CMK (cell line): Measurements from ENCODE around the gene PEX11G.

Experiments used
- DNase-seq: peaks from one replicate; pipeline ENCODE4 v3.0.0-alpha.2; 2010; ENCODE audit warnings: low read depth

Gene PEX11G

DNA sequence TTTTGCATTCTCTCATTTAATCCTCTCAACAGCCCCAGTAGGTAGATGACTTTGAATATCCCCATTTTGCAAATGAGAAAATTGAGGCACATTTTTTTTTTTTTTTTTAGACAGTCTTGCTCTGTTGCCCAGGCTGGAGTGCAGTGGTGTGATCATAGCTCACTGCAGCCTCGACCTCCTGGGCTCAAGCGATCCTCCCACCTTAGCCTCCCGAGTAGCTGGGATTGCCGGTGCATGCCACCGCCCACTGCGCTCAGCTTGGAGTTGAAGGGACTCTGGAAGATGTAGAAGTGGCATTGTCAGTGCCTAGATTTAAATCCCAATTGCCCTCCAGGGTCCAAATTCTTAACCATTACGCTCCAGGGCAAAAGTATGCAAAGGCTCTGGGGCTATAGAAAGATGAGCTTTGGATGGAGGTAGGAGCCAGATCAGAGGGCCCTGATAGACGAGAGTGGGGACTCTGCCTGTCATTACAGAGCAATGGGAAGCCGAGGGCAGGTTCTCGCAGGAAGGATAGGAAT, 32.8 kb upstream of the PEX11G start:
- DNase-seq: no peak

GRCh38 chr19:7520131-7521051, 31.6 kb upstream of the PEX11G start:
- DNase-seq: no peak

GRCh38 chr19:7519361-7520130, 30.7 kb upstream of the PEX11G start:
- DNase-seq: no peak

DNA sequence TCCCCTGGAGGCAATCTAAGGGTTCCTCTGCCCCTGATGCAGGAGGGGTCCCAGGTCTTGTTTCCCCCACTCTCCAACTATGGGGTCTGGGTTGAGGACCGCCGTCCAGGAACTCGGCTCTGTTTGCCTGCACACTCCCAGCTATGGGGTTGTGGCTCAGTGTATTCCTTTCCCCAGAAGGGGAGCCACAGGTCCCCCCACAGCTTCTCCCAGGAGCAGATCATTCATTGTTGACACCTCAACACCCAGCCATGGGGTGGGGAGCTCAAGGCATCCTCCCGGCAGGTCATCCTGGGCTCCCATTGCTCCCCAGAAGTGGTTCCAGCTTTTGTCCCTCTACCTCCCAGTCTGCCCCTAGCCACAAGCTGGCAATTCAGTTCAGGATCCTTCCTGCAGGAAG, 28.0 kb upstream of the PEX11G start:
- DNase-seq: no peak

DNA sequence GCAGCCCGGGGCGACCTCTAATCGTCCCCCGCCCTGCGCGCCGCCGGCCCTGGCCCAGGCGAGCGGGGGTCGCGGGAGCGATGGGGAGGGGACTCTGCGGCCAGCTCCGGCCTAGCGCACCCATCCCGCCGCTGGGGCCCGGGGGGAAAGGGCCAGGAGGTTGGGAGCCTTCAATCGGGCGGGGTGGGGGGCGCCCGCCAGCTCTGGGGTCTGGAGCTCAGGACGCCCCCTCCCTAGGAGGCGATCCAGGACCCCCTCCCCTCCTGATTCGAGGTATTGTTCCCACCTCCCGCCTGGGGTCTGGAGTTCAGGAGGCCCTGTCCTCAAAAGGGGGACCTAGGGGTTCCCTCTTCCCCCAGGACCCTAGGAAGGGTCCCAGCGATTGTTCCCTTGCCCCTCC, 27.5 kb upstream of the PEX11G start:
- no peak for DNase-seq

GRCh38 chr19:7515645-7516151, 26.9 kb upstream of the PEX11G start, which contains the start of gene ZNF358:
TSS of gene ZNF358 (plus strand) at chr19:7516103. CDS start at chr19:7519243, 3,140 bp downstream.
- DNase-seq: no peak

- no peak for DNase-seq
Observed at GRCh38 chr19:7515110-7515644, 26.3 kb upstream of the PEX11G start.

- no peak for DNase-seq
Observed at GRCh38 chr19:7513809-7514642, 25.2 kb upstream of the PEX11G start.

DNA sequence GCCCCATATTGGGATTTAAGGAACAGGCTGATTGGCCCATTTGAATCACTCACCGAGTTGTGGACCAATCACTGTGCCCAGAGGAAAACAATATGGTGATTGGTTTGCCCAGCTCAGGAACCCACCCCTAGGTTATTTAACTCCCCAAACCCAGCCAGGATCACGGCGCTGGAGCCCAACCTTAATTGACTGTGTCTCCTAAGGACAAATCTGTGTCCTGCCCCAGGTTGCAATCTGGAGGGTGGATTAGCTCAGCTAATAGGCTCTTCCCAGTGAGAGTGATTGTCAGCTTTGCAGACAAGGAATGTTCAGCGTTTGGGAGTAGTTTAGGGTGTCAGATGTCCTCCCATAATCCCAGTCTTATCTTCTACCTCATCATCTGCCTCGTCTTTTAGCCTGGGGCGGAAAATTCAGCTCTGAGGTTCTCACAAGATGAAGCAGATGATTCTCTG, 23.6 kb upstream of the PEX11G start:
- DNase-seq: no peak

DNA sequence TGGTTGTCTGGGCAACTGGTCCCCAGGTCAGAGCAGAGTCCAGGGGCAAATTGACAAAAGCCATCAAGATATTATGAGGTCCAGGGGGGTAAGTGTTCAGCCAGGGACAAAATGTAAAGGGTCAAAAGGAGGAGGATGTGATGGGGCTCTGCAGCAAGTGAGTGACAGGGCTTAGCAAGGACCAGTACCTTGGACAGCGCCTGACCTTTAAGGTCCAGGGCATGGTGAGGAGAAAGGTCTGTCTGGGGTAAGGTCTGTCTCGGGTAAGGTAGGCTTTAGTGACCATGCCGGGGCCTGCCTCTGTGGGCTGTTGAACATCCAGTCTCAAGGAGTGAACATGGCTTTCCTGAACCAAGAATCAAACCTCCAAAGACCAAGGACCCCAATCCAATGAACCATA, 20.8 kb upstream of the PEX11G start:
- no peak for DNase-seq

DNA sequence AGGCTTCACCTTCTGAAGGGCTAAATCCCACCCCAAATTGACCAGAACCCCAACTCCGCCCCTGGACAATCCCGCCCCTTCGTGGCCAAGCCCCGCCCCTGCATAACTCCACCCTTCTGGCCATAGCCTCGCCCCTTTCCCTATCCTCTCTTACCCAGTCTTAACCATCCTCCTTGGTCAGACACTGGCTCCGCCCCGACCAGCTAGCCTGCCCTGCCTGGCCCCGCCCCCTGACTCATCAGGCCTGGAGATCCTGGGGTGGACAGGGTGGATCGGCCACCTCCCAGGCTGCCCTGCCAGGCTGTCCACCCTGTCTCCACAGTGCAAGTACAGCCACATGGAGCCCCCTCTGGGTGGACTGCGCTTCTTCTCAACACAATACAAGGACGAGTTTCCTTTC, 19.0 kb upstream of the PEX11G start:
- DNase-seq: peak; percentile 72

GRCh38 chr19:7506385-7507328, 17.8 kb upstream of the PEX11G start:
- peak; percentile 96 for DNase-seq

- peak; percentile 68 for DNase-seq
Observed at GRCh38 chr19:7505682-7506384, 17.0 kb upstream of the PEX11G start.

- no peak for DNase-seq
Observed at GRCh38 chr19:7505288-7505681, 16.4 kb upstream of the PEX11G start.

DNA sequence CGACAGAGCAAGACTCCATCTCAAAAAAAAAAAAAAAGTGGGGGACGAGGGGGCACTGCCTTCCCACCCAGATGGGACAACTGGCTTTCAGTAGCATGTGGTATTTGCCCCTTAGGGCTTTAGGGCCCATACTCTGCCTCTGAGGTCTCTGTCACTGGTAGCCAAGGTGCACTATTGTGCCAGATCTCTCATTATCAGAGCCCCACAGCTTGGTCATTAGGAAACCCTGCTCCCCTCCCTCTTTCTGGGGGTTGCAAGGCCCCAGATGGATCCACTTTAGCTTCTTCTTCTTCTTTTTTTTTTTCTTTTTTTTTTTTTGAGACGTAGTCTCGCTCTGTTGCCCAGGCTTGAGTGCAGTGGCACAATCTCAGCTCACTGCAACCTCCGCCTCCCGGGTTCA, 15.8 kb upstream of the PEX11G start:
- DNase-seq: peak; percentile 58

DNA sequence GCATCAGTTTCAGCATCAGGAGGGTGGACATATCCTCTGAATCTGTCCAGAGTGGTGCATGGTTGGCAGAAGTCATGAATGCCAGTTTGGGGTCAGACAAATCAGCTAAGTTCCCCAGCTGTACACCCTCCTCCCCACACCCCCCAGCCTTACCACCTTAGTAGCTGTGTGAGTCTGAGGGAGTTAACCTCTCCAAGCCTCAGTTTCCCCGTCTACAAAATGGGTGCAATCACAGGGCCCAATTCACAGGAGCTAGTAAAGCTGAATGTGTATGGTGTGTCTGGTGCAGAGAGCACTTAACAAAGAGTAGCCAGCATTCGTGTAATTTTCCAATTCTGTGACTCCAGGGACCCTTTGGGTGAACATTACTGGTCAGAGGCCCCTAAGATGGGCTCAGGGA, 13.7 kb upstream of the PEX11G start:
- DNase-seq: no peak

DNA sequence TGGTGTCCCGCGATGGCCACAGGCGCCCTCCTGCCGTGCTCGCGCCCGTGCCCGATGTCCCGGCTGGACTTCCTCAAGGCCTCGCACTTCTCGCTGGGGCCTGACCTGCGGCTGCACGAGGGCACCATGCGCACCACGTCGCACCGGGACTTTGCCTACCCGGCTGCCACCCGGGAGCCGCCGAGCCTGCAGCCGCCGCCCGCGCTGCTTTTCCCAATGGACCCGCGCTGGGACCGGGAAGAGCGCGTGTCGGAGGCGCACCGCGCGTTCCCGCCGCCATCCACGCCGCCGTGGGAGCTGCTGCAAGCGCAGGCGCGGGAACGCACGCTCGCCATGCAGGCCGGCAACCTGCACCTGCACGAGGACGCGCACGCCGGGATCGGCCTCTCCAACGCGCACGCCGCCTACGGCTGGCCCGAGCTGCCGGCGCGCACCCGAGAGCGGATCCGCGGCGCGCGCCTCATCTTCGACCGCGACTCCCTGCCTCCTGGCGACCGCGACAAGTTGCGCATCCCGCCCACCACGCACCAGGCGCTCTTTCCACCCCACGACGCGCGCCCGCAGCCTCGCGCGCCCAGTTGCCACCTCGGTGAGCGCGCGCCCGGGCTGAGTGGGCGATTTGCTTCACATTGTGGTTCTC, 12.1 kb upstream of the PEX11G start:
- DNase-seq: no peak

DNA sequence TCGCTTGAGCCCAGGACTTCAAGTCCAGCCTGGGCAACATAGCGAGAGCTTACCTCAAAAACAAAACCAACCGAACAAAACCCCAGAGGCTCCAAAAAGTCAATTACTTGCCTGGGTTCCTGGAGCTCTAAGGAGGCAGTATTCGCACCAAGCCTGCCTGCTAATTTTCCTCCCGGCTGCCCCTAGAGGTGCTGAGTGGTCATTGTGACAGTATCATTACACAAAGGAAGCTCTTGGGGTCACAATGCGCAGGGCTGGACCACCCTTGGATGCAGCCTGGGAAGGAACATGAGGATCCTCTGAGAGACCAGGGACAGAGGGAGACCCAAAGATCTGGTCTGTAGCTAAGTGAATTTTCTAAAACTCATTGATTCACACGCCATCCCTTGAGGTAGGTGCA, 8.5 kb upstream of the PEX11G start:
- DNase-seq: no peak
